COLO829 (cell line): Measurements from ENCODE around the gene NOL7.

ENCODE experiments used
- DNase-seq: peaks from one replicate; pipeline ENCODE4 v3.0.0; 2012; ENCODE audit warnings: low spot score

Gene NOL7

DNA sequence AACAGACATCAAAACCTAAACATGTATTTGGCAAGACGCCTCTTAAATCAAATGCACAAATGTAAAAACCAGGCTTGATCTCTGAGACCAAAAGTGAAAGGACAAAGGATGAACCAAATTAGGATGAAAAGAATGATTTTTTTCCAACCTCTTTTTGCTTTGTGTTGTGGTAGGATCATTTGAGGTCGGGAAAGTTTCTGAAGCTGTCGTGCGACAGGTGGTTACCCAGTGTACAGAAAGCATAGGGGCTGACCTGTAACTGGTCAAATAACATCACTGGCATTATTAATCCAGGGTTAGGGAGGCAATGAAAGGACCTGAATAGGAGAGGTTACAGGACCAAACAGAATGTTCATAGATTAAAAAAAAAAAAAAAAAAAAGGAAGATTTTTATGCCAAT lies 18.1 kb upstream of the NOL7 start:
- no peak for DNase-seq

DNA sequence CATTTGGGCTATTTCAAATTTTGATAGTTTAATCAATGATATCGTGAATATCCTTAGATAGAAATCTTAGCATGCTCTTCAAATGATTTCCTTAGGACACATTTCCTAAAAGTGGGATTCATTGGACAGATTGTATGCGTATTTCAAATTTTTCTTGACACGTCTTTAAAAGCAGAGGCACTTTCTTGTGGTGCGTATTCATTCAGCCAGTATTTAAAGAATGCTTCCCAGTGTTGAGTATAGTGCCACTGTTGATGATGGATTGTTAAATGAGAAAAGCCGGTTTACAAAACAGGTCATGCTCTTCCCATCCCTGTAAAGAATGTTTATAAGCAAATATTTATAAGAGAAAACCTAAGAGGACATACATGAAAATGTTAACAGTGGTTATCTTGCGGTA lies 15.1 kb upstream of the NOL7 start:
- no peak for DNase-seq

DNA sequence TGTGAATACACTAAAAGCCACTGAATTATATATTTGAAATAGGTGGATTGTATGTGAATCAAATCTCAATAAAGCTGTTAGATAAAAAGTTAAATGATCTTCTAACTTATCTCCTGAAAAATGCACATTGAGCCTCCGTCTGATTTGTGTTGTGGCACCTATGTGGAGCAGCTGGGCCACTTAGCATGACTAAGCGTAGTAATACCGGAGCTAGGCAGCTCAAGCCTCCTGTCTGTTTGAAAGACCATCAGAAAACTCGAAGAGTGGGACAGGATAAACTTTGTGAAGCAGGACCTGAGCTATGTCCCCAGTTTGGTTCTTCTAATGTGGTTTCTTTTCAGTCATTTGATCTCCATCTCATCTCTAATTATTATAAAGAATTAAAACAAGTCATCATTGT lies 11.0 kb upstream of the NOL7 start:
- no peak for DNase-seq

GRCh38 chr6:13604546-13605416 lies 10.4 kb upstream of the NOL7 start:
- DNase-seq: peak; percentile 87

DNA sequence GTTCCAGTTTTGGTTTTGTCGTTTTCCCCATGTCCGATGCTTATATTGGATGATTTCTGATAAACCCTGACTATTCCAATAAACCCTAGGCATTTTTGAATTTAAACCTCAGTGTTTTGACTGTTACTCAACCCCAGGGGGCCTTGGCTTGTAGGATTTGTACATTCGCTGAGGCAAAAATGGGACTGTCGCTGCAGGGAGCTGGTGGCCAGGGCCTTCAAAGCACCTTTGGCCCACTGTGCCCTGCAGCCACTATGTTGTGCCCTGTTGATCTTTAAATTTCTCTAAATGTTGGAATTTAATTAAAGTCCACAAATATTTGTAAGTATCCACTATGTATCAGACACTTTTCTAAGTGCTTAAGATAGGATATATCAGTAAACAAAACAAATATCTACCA lies 9.5 kb upstream of the NOL7 start:
- DNase-seq: no peak

DNA sequence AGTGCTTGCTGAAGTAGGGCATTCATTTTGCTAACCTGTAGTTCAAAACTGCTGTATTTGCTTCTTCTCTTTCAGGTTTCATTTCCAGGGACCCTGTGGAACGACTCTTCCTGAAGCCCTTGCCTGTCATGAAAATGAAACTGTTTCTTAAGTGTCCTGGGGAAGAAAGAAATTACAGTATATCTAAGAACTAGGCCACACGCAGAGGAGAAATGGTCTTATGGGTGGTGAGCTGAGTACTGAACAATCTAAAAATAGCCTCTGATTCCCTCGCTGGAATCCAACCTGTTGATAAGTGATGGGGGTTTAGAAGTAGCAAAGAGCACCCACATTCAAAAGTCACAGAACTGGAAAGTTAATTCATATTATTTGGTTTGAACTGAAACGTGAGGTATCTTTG lies 3.4 kb upstream of the NOL7 start:
- DNase-seq: no peak

GRCh38 chr6:13613029-13613594 lies 2.0 kb upstream of the NOL7 start:
- DNase-seq: no peak

GRCh38 chr6:13614126-13614925 lies 809 bp upstream of the NOL7 start:
- peak; percentile 28 for DNase-seq

GRCh38 chr6:13615792-13616120 lies 621 bp downstream of the NOL7 start:
- no peak for DNase-seq

DNA sequence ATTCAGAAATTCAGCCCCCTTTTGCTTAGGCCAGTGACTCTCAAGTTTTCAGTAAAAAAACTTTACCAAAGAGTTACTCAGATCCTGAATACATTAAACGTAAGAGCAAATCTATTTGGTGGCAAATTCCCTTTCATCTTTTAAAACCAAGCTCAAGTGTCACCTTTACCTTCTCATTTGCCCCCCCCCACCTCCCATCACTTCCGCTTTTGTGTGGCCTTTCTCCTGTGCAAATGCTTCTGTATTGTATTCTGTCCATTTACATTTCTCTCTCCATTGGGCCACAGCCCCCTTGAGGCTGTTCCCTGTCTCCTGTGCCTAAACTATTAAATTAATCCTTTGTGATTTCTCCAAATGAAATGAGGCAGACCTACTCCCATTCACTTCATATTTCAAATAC lies 1.9 kb downstream of the NOL7 start:
- no peak for DNase-seq

DNA sequence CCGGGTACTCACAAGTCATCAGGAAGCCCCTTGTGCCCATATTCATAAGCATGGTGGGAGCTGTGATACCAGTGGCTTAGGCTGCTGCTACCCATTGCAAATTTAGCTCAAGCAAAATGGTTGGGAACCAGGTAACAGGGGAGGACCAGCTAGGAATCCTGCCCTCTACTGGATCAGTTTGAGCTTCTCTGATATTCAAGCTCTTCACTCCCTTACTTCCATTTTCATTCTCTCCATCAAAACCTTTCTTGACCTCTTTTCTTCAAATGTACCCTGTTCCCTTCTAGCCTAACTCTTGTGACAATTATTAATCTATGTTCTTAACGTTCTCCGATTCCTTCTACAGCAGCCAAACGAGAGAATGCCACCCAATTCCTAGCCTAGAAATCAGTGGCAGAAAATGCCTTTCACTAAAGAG lies 9.7 kb downstream of the NOL7 start:
- peak; percentile 51 for DNase-seq

DNA sequence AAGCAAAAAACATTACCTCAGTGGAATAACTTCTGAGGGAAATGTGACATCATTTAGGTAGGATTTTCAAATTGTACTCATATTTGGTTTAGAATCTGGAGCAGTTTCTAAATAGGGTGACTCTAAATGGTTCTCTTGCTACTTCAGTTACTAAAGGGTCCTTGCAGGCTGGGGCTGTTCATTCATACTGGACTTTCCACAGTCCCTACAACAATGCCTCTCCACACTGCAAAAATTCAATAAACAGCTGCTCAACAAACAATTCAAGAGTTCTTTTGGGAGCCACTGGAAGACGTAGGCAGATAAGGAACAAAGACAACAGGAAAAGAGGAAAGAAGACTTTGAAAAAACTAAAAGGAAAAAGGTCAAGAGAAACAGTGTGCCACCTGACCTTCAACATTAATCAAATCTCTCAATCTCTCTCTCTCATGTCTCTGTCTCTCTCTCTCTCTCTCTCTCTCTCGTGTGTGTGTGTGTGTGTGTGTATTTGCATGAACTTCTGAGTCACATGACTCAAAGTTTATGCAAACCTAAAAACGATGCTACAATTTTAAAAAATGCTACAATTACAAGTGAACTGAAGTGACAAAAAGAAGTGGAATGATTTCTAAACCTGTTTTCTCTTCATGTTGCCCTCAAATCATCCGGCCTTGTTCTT lies 14.5 kb downstream of the NOL7 start:
- no peak for DNase-seq

DNA sequence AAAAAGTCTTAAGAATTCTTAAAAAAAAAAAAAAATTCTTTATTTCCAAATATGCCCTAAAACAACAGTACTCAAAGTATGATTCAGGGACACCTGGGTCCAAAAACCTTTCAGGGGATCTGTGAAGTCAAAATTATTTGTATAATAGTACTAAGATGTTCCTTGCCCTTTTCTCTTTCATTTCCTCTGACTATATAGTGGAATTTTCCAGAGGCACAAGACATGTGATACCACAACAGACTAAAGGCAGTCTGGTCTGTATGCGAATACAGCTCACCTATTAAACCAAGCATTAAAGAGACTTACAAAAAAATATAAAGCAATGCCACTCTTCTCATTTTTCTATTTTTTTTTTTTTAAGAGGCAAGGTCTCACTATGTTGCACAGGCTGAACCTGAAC lies 15.4 kb downstream of the NOL7 start:
- no peak for DNase-seq

GRCh38 chr6:13633343-13633742 lies 18.2 kb downstream of the NOL7 start:
- no peak for DNase-seq

- DNase-seq: no peak
Measured at GRCh38 chr6:13635948-13636658, 21.0 kb downstream of the NOL7 start.

GRCh38 chr6:13638014-13638413 lies 22.9 kb downstream of the NOL7 start:
- DNase-seq: no peak

- DNase-seq: no peak
Measured at GRCh38 chr6:13638626-13639025, 23.5 kb downstream of the NOL7 start.

- DNase-seq: no peak
Measured at GRCh38 chr6:13641315-13641714, 26.2 kb downstream of the NOL7 start.

- DNase-seq: no peak
Measured at GRCh38 chr6:13643125-13643524, 28.0 kb downstream of the NOL7 start.

GRCh38 chr6:13648850-13649249 lies 33.7 kb downstream of the NOL7 start:
- no peak for DNase-seq

DNA sequence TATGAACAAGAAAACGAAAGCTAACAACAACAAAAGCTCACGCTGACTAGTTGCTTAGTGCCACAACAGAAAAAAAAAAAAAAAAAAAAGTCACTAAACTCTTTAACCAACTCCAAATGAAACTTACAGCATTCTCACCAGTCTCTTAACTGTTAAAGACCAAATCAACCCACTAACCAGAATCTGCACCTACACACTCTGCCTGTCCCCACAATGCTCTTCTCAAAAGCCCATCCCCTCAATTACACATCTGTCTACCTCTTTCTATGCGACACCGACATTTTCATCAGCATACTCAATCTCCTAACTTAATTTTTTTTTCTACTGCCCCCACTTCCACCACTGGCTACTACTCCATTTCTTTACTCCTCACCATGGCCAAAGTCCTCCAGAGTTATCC lies 34.3 kb downstream of the NOL7 start:
- no peak for DNase-seq

DNA sequence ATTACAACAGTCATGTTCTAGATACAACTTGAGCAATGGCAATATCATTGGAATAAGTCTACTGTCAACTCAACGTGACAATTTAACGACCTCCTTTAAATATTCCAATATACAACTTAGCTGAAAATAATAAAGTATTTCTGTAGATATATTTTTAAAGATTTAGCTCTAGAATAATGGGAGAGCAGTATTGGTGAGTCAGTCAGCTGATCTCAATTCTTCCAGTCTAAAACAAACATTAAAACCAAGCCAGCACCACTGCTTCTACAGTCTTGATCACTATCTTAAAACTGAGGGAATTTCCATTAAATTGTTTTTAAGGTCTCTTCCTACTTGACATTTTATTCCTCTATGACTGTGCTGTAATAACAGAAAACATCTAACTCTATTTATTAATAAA lies 38.2 kb downstream of the NOL7 start:
- no peak for DNase-seq
